ENCODE data around the gene CCDC24. TPM values are rescaled to one million over a fixed set of nuclear protein-coding genes. Genes with fewer than 3 reads are reported as not detected.

CCDC24 gene
- total RNA-seq, 4 donors from 2014 or later: 1.6 to 6.1 (median 2.7) TPM

DNA sequence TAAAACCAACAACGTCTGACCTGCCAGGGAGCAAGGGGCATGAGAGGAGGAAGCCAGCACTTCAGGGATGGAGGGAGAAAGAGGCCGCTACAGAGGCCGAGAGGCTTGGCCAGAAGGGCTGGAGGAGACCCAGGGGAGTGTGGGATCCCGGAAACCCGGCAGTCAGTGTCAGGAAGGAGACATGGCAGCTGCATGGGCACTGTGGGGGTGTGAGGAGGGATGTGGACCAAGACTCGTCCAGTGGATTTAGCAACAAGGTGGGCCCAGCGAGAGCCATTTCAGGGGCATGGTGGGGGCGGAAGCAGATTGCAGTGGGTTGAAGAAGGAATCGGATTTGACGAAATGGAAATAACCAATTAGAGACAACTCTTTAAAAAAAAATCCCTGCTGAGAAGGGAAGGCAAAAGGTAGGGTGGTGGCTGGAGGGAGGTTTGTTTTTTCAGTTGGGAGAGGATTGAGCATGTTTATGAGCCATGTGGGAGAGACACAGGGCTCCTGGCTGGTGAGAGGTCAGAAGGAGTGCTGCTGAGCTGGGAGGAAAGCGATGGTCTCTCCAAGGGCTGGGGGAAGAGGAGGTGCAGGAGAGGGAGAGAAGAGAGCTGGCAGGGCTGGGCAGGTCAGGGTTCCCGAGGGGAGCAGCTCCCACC is 8.0 kb upstream of the CCDC24 start:
- DNase-seq (ENCODE audit: low spot score in 2 of 2): no peak
- H3K4me3 ChIP-seq (ENCODE audit: low read depth, poor library complexity, severe bottlenecking): no peak overlapping the region
- intact Hi-C loops (cut with DNase I; ENCODE audit: low total_unique reads): no loop called here
- no peak for TF ChIP-seq POLR2A (IDR thresholded peaks at IDR 0.05)
- TF ChIP-seq, protein P1, sequence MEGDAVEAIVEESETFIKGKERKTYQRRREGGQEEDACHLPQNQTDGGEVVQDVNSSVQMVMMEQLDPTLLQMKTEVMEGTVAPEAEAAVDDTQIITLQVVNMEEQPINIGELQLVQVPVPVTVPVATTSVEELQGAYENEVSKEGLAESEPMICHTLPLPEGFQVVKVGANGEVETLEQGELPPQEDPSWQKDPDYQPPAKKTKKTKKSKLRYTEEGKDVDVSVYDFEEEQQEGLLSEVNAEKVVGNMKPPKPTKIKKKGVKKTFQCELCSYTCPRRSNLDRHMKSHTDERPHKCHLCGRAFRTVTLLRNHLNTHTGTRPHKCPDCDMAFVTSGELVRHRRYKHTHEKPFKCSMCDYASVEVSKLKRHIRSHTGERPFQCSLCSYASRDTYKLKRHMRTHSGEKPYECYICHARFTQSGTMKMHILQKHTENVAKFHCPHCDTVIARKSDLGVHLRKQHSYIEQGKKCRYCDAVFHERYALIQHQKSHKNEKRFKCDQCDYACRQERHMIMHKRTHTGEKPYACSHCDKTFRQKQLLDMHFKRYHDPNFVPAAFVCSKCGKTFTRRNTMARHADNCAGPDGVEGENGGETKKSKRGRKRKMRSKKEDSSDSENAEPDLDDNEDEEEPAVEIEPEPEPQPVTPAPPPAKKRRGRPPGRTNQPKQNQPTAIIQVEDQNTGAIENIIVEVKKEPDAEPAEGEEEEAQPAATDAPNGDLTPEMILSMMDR (IDR thresholded peaks at IDR 0.05): no peak
- WGBS, 2 donors: 76 to 83% methylated on average over 12 of the region's 12 CpGs

DNA sequence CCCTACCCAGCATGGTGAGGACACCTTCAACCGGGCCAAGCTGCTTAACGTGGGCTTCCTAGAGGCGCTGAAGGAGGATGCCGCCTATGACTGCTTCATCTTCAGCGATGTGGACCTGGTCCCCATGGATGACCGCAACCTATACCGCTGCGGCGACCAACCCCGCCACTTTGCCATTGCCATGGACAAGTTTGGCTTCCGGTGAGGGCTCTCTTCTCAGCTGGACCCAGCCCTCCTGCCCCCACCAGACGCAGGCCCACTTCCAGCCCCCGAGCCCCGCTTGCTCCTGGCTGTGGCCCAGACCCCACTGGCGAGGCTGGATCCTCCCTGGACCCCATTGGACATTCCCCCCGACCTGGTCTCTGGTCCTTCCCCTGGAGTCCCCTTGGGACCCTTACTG is 6.5 kb upstream of the CCDC24 start:
- DNase-seq (ENCODE audit: low spot score in 2 of 2): no peak
- intact Hi-C loops (cut with DNase I; ENCODE audit: low total_unique reads): no loop called here
- H3K4me3 ChIP-seq (ENCODE audit: low read depth, poor library complexity, severe bottlenecking): no peak overlapping the region
- 94 to 97% methylated on average over 15 to 16 of the region's 16 CpGs for WGBS, 2 donors
- TF ChIP-seq, protein P1 (IDR thresholded peaks at IDR 0.05): no peak
- no peak for TF ChIP-seq POLR2A (IDR thresholded peaks at IDR 0.05)

DNA sequence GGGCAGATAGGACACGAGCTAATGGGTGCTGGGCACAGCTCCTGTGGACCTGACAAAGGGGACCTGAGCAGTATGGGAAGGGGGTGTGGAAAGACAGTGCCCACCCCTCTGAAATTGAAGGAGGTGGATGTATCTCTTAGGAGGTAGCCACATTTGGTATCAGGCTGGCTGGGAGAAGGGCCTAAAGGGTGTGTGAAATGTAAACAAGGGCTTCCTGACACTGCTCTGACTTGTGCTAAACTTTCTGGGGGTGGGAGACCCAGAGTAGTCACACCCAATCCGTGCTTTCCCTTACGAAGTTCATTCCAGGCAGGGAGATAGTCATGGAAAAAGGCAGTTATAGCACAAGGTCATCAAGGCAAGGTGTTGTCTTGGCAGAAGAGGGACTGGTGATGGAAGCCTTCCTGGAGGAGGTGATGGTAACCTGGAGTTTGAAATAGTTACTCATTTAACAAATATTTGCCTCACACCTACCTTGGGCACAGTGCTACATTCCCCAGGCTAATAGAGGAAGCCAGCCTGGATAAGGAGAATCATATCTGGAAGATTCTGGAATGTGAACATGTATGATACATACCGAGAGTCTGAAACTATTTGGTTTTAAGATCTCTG is 5.3 kb upstream of the CCDC24 start:
- no peak for TF ChIP-seq POLR2A (IDR thresholded peaks at IDR 0.05)
- TF ChIP-seq, protein P1 (IDR thresholded peaks at IDR 0.05): no peak
- no peak for DNase-seq (ENCODE audit: low spot score in 2 of 2)
- intact Hi-C loops (cut with DNase I; ENCODE audit: low total_unique reads): no loop called here
- H3K4me3 ChIP-seq (ENCODE audit: low read depth, poor library complexity, severe bottlenecking): no peak overlapping the region
- 77 to 86% methylated on average over 4 of the region's 4 CpGs for WGBS, 2 donors

DNA sequence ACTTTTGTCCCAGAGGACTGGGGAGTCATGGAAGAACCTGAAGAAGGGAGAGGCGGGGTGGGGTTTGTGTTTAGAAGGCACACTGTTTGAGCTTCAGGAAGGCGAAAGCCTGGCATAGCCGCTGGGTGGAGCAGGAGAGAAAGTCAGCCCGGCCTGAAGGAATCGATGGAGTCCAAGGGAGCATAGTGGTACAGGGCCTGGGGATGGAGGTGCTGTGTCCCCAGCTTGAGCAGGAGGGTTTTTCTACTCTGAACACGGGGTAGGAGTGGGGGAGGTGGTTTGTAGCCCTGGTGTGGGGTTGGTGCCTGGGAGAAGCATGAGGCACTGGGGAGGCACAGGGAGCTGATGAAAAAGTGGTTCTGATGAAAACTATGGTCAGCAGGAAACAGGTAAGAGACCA is 4.7 kb upstream of the CCDC24 start:
- TF ChIP-seq, protein P1 (IDR thresholded peaks at IDR 0.05): no peak
- no peak for TF ChIP-seq POLR2A (IDR thresholded peaks at IDR 0.05)
- DNase-seq (ENCODE audit: low spot score in 2 of 2): no peak
- no peak overlapping the region for H3K4me3 ChIP-seq (ENCODE audit: low read depth, poor library complexity, severe bottlenecking)
- intact Hi-C loops (cut with DNase I; ENCODE audit: low total_unique reads): no loop called here
- WGBS, 2 donors: 62 to 68% methylated on average over 6 of the region's 6 CpGs

DNA sequence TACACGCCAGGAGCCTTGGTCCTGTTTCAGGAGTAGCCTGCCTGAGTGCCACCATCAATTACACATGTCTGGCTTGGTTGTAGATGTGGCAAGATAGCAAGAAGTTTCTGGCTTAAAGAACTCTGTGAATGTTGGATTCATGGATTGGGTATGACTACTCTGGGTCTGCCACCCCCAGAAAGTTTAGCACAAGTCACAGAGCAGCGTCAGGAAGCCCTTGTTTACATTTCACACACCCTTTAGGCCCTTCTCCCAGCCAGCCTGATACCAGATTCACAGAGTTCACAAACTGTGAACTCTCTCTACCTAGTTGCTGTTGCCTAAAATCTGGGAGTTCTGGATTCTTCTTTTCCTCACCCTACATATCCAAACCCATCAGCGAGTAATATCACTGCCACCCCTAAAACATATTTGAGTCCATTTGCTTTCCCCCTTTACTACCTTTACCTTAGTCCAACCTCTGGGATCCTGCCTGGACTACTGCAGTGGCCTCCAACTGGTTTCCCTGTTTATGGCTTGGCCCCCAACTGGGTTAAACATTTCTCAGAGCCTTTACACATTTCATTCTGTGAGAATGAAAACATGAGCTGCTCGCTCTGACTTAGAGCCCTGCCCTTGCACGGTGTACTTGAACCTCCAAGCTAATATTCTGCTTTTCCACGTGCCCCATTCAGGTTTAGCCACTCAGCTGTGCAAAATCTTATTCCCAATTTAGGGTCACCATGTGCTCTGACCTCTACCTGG is 4.1 kb upstream of the CCDC24 start:
- H3K4me3 ChIP-seq (ENCODE audit: low read depth, poor library complexity, severe bottlenecking): no peak overlapping the region
- DNase-seq (ENCODE audit: low spot score in 2 of 2): no peak
- 74 to 82% methylated on average over 6 of the region's 6 CpGs for WGBS, 2 donors
- TF ChIP-seq, protein P1 (IDR thresholded peaks at IDR 0.05): no peak
- no peak for TF ChIP-seq POLR2A (IDR thresholded peaks at IDR 0.05)
- intact Hi-C loops (cut with DNase I; ENCODE audit: low total_unique reads): no loop called here
